SK-N-MC (cell line): ENCODE data around the gene PPM1A.

ENCODE experiments used
- EZH2 ChIP-seq: fragments of 200-600 bp; sonication (generic); IDR thresholded peaks from one replicate; pipeline ENCODE4 v1.6.1; 2017; ENCODE audit warnings: antibody characterized with exemption
- POLR2AphosphoS5 ChIP-seq: IDR thresholded peaks from 2 replicates; pipeline ENCODE4 v1.6.1; 2012; ENCODE audit warnings: mild to moderate bottlenecking, low read depth, low read length, borderline replicate concordance

- TF ChIP-seq POLR2AphosphoS5 (no peak), EZH2 (no peak)
These were observed 13.6 kb upstream of the PPM1A start for GRCh38 chr14:60235440-60235839.
